ENCODE data around the gene PSPH.
"Not testable (repeated sequence)": the region's sequence is repeated elsewhere in the genome, so short reads cannot be mapped to it uniquely, and the experiment has no call there.

Gene PSPH

GRCh38 chr7:56053379-56053778 lies 2.1 kb upstream of the PSPH start:
- peak overlapping the region; percentile 99 for H3K4me3 ChIP-seq (ENCODE audit: low read depth, low read length)
- no peak for TF ChIP-seq CTCF (IDR thresholded peaks at IDR 0.05; ENCODE audit: insufficient read depth, low read depth, low read length, missing control alignments)
- DNase-seq (ENCODE audit: low read depth) = no peak

- TF ChIP-seq CTCF (IDR thresholded peaks at IDR 0.05; ENCODE audit: insufficient read depth, low read depth, low read length, missing control alignments) = no peak
- DNase-seq (ENCODE audit: low read depth) = no peak
- H3K4me3 ChIP-seq (ENCODE audit: low read depth, low read length) = peak overlapping the region; percentile 99
Observed at GRCh38 chr7:56051053-56051338, 248 bp downstream of the PSPH start.

- DNase-seq (ENCODE audit: low read depth); H3K4me3 ChIP-seq (ENCODE audit: low read depth, low read length): not testable (repeated sequence)
Observed at GRCh38 chr7:56048763-56049162, 2.5 kb downstream of the PSPH start.

GRCh38 chr7:56048245-56048644 lies 3.0 kb downstream of the PSPH start:
- no peak for DNase-seq (ENCODE audit: low read depth)
- no peak for TF ChIP-seq CTCF (IDR thresholded peaks at IDR 0.05; ENCODE audit: insufficient read depth, low read depth, low read length, missing control alignments)
- no peak overlapping the region for H3K4me3 ChIP-seq (ENCODE audit: low read depth, low read length)

GRCh38 chr7:56047446-56048116 lies 3.7 kb downstream of the PSPH start:
- not testable (repeated sequence) for DNase-seq (ENCODE audit: low read depth); H3K4me3 ChIP-seq (ENCODE audit: low read depth, low read length)

- TF ChIP-seq CTCF (IDR thresholded peaks at IDR 0.05; ENCODE audit: insufficient read depth, low read depth, low read length, missing control alignments) = no peak
- DNase-seq (ENCODE audit: low read depth) = no peak
- no peak overlapping the region for H3K4me3 ChIP-seq (ENCODE audit: low read depth, low read length)
Observed at GRCh38 chr7:56046721-56047445, 4.4 kb downstream of the PSPH start.

GRCh38 chr7:56045758-56046157 lies 5.5 kb downstream of the PSPH start:
- not testable (repeated sequence) for DNase-seq (ENCODE audit: low read depth); H3K4me3 ChIP-seq (ENCODE audit: low read depth, low read length)

- DNase-seq (ENCODE audit: low read depth) = no peak
- H3K4me3 ChIP-seq (ENCODE audit: low read depth, low read length) = no peak overlapping the region
- TF ChIP-seq CTCF (IDR thresholded peaks at IDR 0.05; ENCODE audit: insufficient read depth, low read depth, low read length, missing control alignments) = no peak
Observed at GRCh38 chr7:56040730-56041129, 10.5 kb downstream of the PSPH start.
